Measurements from ENCODE around the gene CTIF. TPM values are rescaled to one million over a fixed set of nuclear protein-coding genes. Genes with fewer than 3 reads are reported as not detected.

CTIF gene
- total and polyA plus RNA-seq, 4 donors: 10.6 to 26.7 (median 12.3) TPM

DNA sequence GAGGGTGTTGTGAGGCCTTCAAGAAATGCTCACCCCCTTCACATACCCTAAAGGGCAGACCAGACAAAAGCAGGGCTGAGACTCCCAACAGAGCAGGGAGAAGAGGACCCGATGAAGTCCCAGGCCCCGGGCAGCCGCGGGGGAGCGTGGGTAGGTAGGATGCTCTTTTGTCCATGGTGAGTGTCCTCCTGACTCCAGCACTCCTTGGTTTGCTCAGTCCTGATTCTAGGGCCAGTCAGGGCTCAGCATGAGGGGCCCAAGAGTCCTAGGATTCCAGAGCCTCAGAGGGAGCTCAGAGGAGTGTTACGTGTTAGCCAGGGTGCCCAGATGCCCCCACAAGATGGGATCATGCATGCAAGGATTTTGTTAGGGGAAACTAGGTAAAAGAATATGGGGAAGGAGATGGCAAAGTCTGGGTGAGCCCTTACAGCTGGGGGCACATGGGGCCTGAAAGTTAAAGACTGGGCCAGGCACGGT is 347.1 kb downstream of the CTIF start:
- Histone ChIP-seq H3K4me3 (ENCODE audit: low read depth in 1 of 3, low read length in 3 of 3) (no peak overlapping the region), H3K36me3 (ENCODE audit: control insufficient read depth in 4 of 4, insufficient read depth in 3 of 4, low read depth in 1 of 4, low read length in 3 of 4) (no peaks in the 10 kb centered on the region), H3K9me3 (ENCODE audit: control insufficient read depth in 4 of 4, low read length in 3 of 4) (no peaks in the 10 kb centered on the region), H3K27me3 (ENCODE audit: control insufficient read depth in 4 of 4, insufficient read depth in 4 of 4, low read length in 3 of 4) (no peaks in the 10 kb centered on the region), H3K27ac (ENCODE audit: low read depth in 1 of 2, low read length in 2 of 2) (no peak overlapping the region), H3K4me1 (ENCODE audit: control insufficient read depth in 4 of 4, insufficient read depth in 4 of 4, low read length in 3 of 4) (no peaks in the 10 kb centered on the region), H3K9ac (ENCODE audit: low read depth in 1 of 2, low read length in 2 of 2) (no peak overlapping the region)
- no peak for TF ChIP-seq SP1 (IDR thresholded peaks at IDR 0.05)
- no peak for TF ChIP-seq TAF1 (conservative IDR thresholded peaks at IDR 0.05)
- 95% methylated on average over 7 of the region's 7 CpGs for WGBS
- no peak for DNase-seq (ENCODE audit: low spot score)

GRCh38 chr18:48886520-48887293 is 347.9 kb downstream of the CTIF start:
- 95% methylated on average over 8 of the region's 8 CpGs for WGBS

GRCh38 chr18:48887294-48887904 is 348.6 kb downstream of the CTIF start:
- Histone ChIP-seq H3K4me1 (ENCODE audit: control insufficient read depth in 4 of 4, insufficient read depth in 4 of 4, low read length in 3 of 4) (no peaks in the 10 kb centered on the region), H3K27me3 (ENCODE audit: control insufficient read depth in 4 of 4, insufficient read depth in 4 of 4, low read length in 3 of 4) (no peaks in the 10 kb centered on the region), H3K9me3 (ENCODE audit: control insufficient read depth in 4 of 4, low read length in 3 of 4) (no peaks in the 10 kb centered on the region), H3K9ac (ENCODE audit: low read depth in 1 of 2, low read length in 2 of 2) (no peak overlapping the region), H3K36me3 (ENCODE audit: control insufficient read depth in 4 of 4, insufficient read depth in 3 of 4, low read depth in 1 of 4, low read length in 3 of 4) (no peaks in the 10 kb centered on the region), H3K27ac (ENCODE audit: low read depth in 1 of 2, low read length in 2 of 2) (no peak overlapping the region), H3K4me3 (ENCODE audit: low read depth in 1 of 3, low read length in 3 of 3) (no peak overlapping the region)
- DNase-seq (ENCODE audit: low spot score): no peak
- no peak for TF ChIP-seq JUND (IDR thresholded peaks at IDR 0.05)
- TF ChIP-seq HNF4G (IDR thresholded peaks at IDR 0.05): no peak
- TF ChIP-seq SP1 (IDR thresholded peaks at IDR 0.05): no peak
- no peak for TF ChIP-seq FOXA2 (IDR thresholded peaks at IDR 0.05)
- TF ChIP-seq ZBTB33 (IDR thresholded peaks at IDR 0.05): no peak
- no peak for TF ChIP-seq YY1 (IDR thresholded peaks at IDR 0.05)
- TF ChIP-seq EGR1 (IDR thresholded peaks at IDR 0.05; ENCODE audit: low read depth in 2 of 2): no peak
- TF ChIP-seq RXRA (IDR thresholded peaks at IDR 0.05): no peak
- TF ChIP-seq, protein P1, sequence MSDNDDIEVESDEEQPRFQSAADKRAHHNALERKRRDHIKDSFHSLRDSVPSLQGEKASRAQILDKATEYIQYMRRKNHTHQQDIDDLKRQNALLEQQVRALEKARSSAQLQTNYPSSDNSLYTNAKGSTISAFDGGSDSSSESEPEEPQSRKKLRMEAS (IDR thresholded peaks at IDR 0.05): no peak
- TF ChIP-seq ATF3 (IDR thresholded peaks at IDR 0.05): no peak
- no peak for TF ChIP-seq TAF1 (conservative IDR thresholded peaks at IDR 0.05)
- TF ChIP-seq HNF4A (conservative IDR thresholded peaks at IDR 0.05): no peak
- TF ChIP-seq, protein P2, sequence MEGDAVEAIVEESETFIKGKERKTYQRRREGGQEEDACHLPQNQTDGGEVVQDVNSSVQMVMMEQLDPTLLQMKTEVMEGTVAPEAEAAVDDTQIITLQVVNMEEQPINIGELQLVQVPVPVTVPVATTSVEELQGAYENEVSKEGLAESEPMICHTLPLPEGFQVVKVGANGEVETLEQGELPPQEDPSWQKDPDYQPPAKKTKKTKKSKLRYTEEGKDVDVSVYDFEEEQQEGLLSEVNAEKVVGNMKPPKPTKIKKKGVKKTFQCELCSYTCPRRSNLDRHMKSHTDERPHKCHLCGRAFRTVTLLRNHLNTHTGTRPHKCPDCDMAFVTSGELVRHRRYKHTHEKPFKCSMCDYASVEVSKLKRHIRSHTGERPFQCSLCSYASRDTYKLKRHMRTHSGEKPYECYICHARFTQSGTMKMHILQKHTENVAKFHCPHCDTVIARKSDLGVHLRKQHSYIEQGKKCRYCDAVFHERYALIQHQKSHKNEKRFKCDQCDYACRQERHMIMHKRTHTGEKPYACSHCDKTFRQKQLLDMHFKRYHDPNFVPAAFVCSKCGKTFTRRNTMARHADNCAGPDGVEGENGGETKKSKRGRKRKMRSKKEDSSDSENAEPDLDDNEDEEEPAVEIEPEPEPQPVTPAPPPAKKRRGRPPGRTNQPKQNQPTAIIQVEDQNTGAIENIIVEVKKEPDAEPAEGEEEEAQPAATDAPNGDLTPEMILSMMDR (IDR thresholded peaks at IDR 0.05; ENCODE audit: low read depth, low read length, missing input control): no peak
- WGBS: 96% methylated on average over 12 of the region's 12 CpGs

More at GRCh38 chr18:48886520-48887293, 347.9 kb downstream of the CTIF start:
- no peaks in the 10 kb centered on the region for H3K27me3 ChIP-seq (ENCODE audit: control insufficient read depth in 4 of 4, insufficient read depth in 4 of 4, low read length in 3 of 4)
- H3K4me3 ChIP-seq (ENCODE audit: low read depth in 1 of 3, low read length in 3 of 3): no peak overlapping the region
- H3K9me3 ChIP-seq (ENCODE audit: control insufficient read depth in 4 of 4, low read length in 3 of 4): no peaks in the 10 kb centered on the region
- H3K9ac ChIP-seq (ENCODE audit: low read depth in 1 of 2, low read length in 2 of 2): no peak overlapping the region
- no peak for DNase-seq (ENCODE audit: low spot score)
- TF ChIP-seq, protein P2 (IDR thresholded peaks at IDR 0.05; ENCODE audit: low read depth, low read length, missing input control): no peak
- TF ChIP-seq NR2F2 (IDR thresholded peaks at IDR 0.05): no peak
- TF ChIP-seq ATF3 (IDR thresholded peaks at IDR 0.05): no peak
- no peak for TF ChIP-seq GABPA (IDR thresholded peaks at IDR 0.05 in 1 of 2, conservative IDR thresholded peaks at IDR 0.05 in 1 of 2)
- no peak for TF ChIP-seq HNF4G (IDR thresholded peaks at IDR 0.05)
- no peak for TF ChIP-seq FOXA2 (IDR thresholded peaks at IDR 0.05)
- no peak for TF ChIP-seq SP1 (IDR thresholded peaks at IDR 0.05)
- no peak for TF ChIP-seq RAD21 (IDR thresholded peaks at IDR 0.05)
- TF ChIP-seq FOXA1 (IDR thresholded peaks at IDR 0.05): no peak
- TF ChIP-seq EGR1 (IDR thresholded peaks at IDR 0.05; ENCODE audit: low read depth in 2 of 2): no peak
- TF ChIP-seq, protein P1 (IDR thresholded peaks at IDR 0.05): no peak
- TF ChIP-seq HNF4A (conservative IDR thresholded peaks at IDR 0.05): no peak
- no peaks in the 10 kb centered on the region for H3K36me3 ChIP-seq (ENCODE audit: control insufficient read depth in 4 of 4, insufficient read depth in 3 of 4, low read depth in 1 of 4, low read length in 3 of 4)
- H3K27ac ChIP-seq (ENCODE audit: low read depth in 1 of 2, low read length in 2 of 2): no peak overlapping the region
- no peaks in the 10 kb centered on the region for H3K4me1 ChIP-seq (ENCODE audit: control insufficient read depth in 4 of 4, insufficient read depth in 4 of 4, low read length in 3 of 4)

Measured in liver (tissue), 9 donors.